GM18526 (cell line): ENCODE results near the gene CSRP3.

Source experiments
- POLR2A ChIP-seq: IDR thresholded peaks from 3 replicates; pipeline ENCODE4 v1.6.1; 2011; ENCODE audit not compliant: insufficient read length; ENCODE audit errors: extremely low read depth

CSRP3 gene

GRCh38 chr11:19204836-19205235 lies 3.1 kb upstream of the CSRP3 start:
- TF ChIP-seq POLR2A: no peak

GRCh38 chr11:19200410-19201201 lies 1.2 kb downstream of the CSRP3 start:
- no peak for TF ChIP-seq POLR2A

- TF ChIP-seq POLR2A: no peak
Measured at GRCh38 chr11:19199771-19200170, 2.0 kb downstream of the CSRP3 start.

- TF ChIP-seq POLR2A: no peak
Measured at GRCh38 chr11:19199048-19199447, 2.7 kb downstream of the CSRP3 start.

- TF ChIP-seq POLR2A: no peak
Measured at GRCh38 chr11:19196432-19196831, 5.4 kb downstream of the CSRP3 start.

- TF ChIP-seq POLR2A: no peak
Measured at GRCh38 chr11:19194620-19195308, 7.0 kb downstream of the CSRP3 start.

- no peak for TF ChIP-seq POLR2A
Measured at GRCh38 chr11:19193916-19194315, 7.9 kb downstream of the CSRP3 start.

- no peak for TF ChIP-seq POLR2A
Measured at GRCh38 chr11:19191530-19192169, 10.1 kb downstream of the CSRP3 start.

- no peak for TF ChIP-seq POLR2A
Measured at GRCh38 chr11:19187833-19188258, 13.9 kb downstream of the CSRP3 start.

GRCh38 chr11:19187114-19187832 lies 14.5 kb downstream of the CSRP3 start:
- TF ChIP-seq POLR2A: no peak

- TF ChIP-seq POLR2A: no peak
Measured at GRCh38 chr11:19185516-19186052, 16.2 kb downstream of the CSRP3 start.

GRCh38 chr11:19185036-19185435 lies 16.7 kb downstream of the CSRP3 start:
- TF ChIP-seq POLR2A: no peak

GRCh38 chr11:19183646-19184045 lies 18.1 kb downstream of the CSRP3 start:
- no peak for TF ChIP-seq POLR2A

- no peak for TF ChIP-seq POLR2A
Measured at GRCh38 chr11:19181531-19182261, 20.1 kb downstream of the CSRP3 start.

GRCh38 chr11:19176629-19177186 lies 25.1 kb downstream of the CSRP3 start:
- TF ChIP-seq POLR2A: no peak
